Stromal cell of bone marrow (primary cell): ENCODE data around the gene TSPAN15.

ENCODE experiments used
- DNase-seq: peaks from one replicate; pipeline ENCODE4 v3.0.0-alpha.2; 2012; ENCODE audit warnings: low read depth

The TSPAN15 gene

GRCh38 chr10:69553328-69553727 lies 102.1 kb downstream of the TSPAN15 start:
- DNase-seq = no peak

DNA sequence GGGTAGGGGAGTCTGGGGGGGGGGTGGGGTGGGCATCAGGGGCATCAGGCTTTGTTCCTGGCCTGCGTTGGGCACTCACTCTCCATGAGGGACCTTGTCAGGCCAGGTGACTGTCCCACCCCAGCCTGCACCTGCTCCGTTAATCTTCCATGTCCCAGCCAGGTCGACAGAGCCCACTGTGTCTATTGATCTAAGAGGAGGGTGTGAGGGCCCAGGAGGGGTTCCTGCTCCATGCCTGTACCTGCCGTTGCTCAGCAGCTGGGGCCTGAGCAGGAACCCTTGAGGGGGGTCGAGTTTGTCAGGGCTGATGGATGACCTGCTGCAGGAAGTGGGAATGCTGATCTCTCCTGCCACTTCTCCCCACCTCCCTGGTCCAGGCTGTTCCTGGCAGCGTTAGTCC lies 103.3 kb downstream of the TSPAN15 start:
- no peak for DNase-seq
